ENCODE data around the gene EGFL7.

DNA sequence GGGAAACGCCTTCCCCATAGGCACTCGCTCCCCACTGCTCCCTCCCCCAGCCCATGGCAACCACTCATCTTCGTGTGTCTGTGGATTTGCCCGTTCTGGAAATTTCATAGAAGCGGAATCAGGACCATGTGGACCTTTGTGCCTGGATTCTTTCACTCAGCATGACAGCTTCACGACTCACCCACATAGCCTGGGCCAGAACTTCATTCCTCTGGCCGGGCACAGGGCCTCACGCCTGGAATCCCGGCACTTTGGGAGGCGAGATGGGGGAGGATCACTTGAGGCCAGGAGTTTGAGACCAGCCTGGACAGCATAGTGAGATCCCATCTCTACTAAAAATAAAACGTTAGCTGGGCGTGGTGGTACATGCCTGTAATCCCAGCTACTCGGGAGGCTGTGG, 37.6 kb downstream of the EGFL7 start:
- no peak for TF ChIP-seq CTCF (IDR thresholded peaks at IDR 0.05)
- no peak for TF ChIP-seq POLR2A (IDR thresholded peaks at IDR 0.05)

Measured in adrenal gland (tissue), 5 donors.